ENCODE measurements around the gene ARHGEF33.

ARHGEF33 gene

DNA sequence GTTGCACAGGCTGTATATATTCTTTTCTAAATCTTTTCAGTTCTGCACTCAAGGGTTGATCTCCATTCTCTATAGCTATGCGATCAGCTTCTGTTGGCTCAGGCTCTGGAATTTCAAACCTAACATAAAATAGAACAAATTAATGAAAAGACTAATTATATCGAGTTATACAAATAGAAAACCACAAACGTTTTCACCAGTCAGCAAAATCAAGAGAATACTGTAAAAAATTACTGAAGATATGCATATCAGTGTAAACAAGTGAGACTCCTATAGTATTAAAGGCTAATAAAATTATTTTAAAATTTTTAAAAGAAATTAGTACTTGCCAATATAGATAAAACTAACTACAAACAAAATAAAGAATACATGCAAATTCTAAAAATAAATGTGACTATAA is 124.2 kb downstream of the ARHGEF33 start:
- Histone ChIP-seq H3K27me3 (ENCODE audit: low read length) (no peaks in the 10 kb centered on the region), H3K4me2 (ENCODE audit: low read depth, low read length, poor library complexity, severe bottlenecking) (no peak overlapping the region), H3K4me3 (ENCODE audit: insufficient read depth, low read length, poor library complexity, severe bottlenecking) (no peak overlapping the region), H3K27ac (ENCODE audit: low read depth, low read length) (no peak overlapping the region), H3K79me2 (ENCODE audit: insufficient read depth, low read length) (no peaks in the 10 kb centered on the region), H3F3A (ENCODE audit: insufficient read depth) (no peaks in the 10 kb centered on the region), H2AFZ (ENCODE audit: low read depth, low read length, severe bottlenecking) (no peak overlapping the region), H3K9me2 (replicated peaks; ENCODE audit: insufficient read depth, low read length) (no peaks in the 10 kb centered on the region), H4K20me1 (ENCODE audit: low read depth, low read length) (no peaks in the 10 kb centered on the region), H3K9ac (ENCODE audit: low read length) (no peak overlapping the region), H3K36me3 (ENCODE audit: low read length) (peaks cover 13% of the 10 kb centered on the region; the same call in 1 of the 2 replicates), H3K9me3 (ENCODE audit: insufficient read depth, low read length) (no peaks in the 10 kb centered on the region)
- TF ChIP-seq EZH2phosphoT487 (conservative IDR thresholded peaks at IDR 0.05; ENCODE audit: low read length) = no peak
- TF ChIP-seq, protein P1, sequence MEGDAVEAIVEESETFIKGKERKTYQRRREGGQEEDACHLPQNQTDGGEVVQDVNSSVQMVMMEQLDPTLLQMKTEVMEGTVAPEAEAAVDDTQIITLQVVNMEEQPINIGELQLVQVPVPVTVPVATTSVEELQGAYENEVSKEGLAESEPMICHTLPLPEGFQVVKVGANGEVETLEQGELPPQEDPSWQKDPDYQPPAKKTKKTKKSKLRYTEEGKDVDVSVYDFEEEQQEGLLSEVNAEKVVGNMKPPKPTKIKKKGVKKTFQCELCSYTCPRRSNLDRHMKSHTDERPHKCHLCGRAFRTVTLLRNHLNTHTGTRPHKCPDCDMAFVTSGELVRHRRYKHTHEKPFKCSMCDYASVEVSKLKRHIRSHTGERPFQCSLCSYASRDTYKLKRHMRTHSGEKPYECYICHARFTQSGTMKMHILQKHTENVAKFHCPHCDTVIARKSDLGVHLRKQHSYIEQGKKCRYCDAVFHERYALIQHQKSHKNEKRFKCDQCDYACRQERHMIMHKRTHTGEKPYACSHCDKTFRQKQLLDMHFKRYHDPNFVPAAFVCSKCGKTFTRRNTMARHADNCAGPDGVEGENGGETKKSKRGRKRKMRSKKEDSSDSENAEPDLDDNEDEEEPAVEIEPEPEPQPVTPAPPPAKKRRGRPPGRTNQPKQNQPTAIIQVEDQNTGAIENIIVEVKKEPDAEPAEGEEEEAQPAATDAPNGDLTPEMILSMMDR (IDR thresholded peaks at IDR 0.05; ENCODE audit: insufficient read depth, low read length, poor library complexity, severe bottlenecking) = no peak

DNA sequence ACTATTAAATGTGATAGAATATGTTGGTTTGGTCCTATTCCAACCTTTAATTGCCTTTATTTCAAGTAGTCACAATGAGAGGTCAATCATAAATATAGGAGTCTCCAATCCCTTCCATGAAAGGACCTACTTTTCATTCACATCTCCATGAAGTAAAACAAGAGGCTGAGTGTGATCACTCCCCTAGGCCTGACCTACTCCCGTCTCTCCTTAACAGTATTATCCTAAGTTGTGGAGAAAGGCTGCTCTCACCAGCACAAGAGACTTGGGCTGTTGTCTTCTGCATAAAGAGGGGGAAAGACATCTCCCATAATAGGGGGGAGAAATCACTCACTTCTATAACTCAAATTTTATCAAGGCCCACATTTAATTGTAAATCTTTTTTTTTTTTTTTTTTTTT is 125.7 kb downstream of the ARHGEF33 start:
- H4K20me1 ChIP-seq (ENCODE audit: low read depth, low read length) = no peaks in the 10 kb centered on the region
- TF ChIP-seq, protein P1 (IDR thresholded peaks at IDR 0.05; ENCODE audit: insufficient read depth, low read length, poor library complexity, severe bottlenecking) = no peak
- TF ChIP-seq EZH2phosphoT487 (conservative IDR thresholded peaks at IDR 0.05; ENCODE audit: low read length) = no peak
- no peak overlapping the region for H3K4me2 ChIP-seq (ENCODE audit: low read depth, low read length, poor library complexity, severe bottlenecking)
- H3F3A ChIP-seq (ENCODE audit: insufficient read depth) = no peaks in the 10 kb centered on the region
- H2AFZ ChIP-seq (ENCODE audit: low read depth, low read length, severe bottlenecking) = no peak overlapping the region
- no peaks in the 10 kb centered on the region for H3K27me3 ChIP-seq (ENCODE audit: low read length)
- no peak overlapping the region for H3K9ac ChIP-seq (ENCODE audit: low read length)
- peaks cover 10% of the 10 kb centered on the region; the same call in 1 of the 2 replicates for H3K36me3 ChIP-seq (ENCODE audit: low read length)
- no peaks in the 10 kb centered on the region for H3K9me3 ChIP-seq (ENCODE audit: insufficient read depth, low read length)
- H3K79me2 ChIP-seq (ENCODE audit: insufficient read depth, low read length) = no peaks in the 10 kb centered on the region
- no peak overlapping the region for H3K4me3 ChIP-seq (ENCODE audit: insufficient read depth, low read length, poor library complexity, severe bottlenecking)
- no peak overlapping the region for H3K27ac ChIP-seq (ENCODE audit: low read depth, low read length)
- H3K9me2 ChIP-seq (replicated peaks; ENCODE audit: insufficient read depth, low read length) = no peaks in the 10 kb centered on the region

DNA sequence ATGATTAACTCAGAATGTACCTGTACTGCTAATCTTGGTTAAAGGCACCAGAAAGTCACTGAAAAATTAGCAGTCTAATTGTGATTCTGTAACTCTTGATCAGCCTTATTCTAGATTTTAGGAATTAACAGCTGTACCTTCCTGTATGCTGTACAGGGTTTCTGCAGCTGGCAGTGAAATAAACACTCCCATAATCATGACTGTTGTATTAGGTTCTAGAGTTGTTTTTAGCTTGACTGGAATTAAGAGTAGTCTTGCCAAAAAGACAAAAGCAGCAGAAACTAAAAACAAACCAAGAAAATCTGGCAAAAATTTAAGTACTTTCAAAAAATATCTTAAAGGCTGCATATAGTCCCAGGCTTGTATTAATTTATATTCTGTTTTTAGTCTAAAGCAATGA is 127.7 kb downstream of the ARHGEF33 start:
- H4K20me1 ChIP-seq (ENCODE audit: low read depth, low read length) = no peaks in the 10 kb centered on the region
- TF ChIP-seq, protein P1 (IDR thresholded peaks at IDR 0.05; ENCODE audit: insufficient read depth, low read length, poor library complexity, severe bottlenecking) = no peak

More for the DNA sequence above, 127.7 kb downstream of the ARHGEF33 start:
- H3K4me2 ChIP-seq (ENCODE audit: low read depth, low read length, poor library complexity, severe bottlenecking) = no peak overlapping the region
- no peaks in the 10 kb centered on the region for H3K27me3 ChIP-seq (ENCODE audit: low read length)
- H3K36me3 ChIP-seq (ENCODE audit: low read length) = peaks cover 15% of the 10 kb centered on the region; the same call in 1 of the 2 replicates
- H3K27ac ChIP-seq (ENCODE audit: low read depth, low read length) = no peak overlapping the region
- H3K79me2 ChIP-seq (ENCODE audit: insufficient read depth, low read length) = no peaks in the 10 kb centered on the region
- H3K9ac ChIP-seq (ENCODE audit: low read length) = no peak overlapping the region
- H2AFZ ChIP-seq (ENCODE audit: low read depth, low read length, severe bottlenecking) = no peak overlapping the region
- H3K9me2 ChIP-seq (replicated peaks; ENCODE audit: insufficient read depth, low read length) = no peaks in the 10 kb centered on the region
- no peaks in the 10 kb centered on the region for H3F3A ChIP-seq (ENCODE audit: insufficient read depth)
- H3K4me3 ChIP-seq (ENCODE audit: insufficient read depth, low read length, poor library complexity, severe bottlenecking) = no peak overlapping the region
- no peaks in the 10 kb centered on the region for H3K9me3 ChIP-seq (ENCODE audit: insufficient read depth, low read length)
